Tibial nerve (tissue), 4 donors: Measurements from ENCODE around the gene PRRG4.

Experiments used
- EP300 ChIP-seq, 2 donors: sonication (generic); formaldehyde crosslinking; IDR thresholded peaks; one replicate each; pipeline ENCODE4 v1.6.1; 2017; ENCODE audit warnings: antibody characterized with exemption in 2 of 2, mild to moderate bottlenecking in 1 of 2
- POLR2A ChIP-seq, 2 donors: fragments of 450-650 bp; IDR thresholded peaks; one replicate each; pipeline ENCODE4 v1.6.1; 2017; ENCODE audit warnings: antibody characterized with exemption in 2 of 2, mild to moderate bottlenecking in 2 of 2, moderate library complexity in 2 of 2
- TF ChIP-seq, protein P1 (sequence below), 5 experiments: fragments of 200-600 bp in 3 of 5; fragments of 450-650 bp in 2 of 5; sonication (generic) in 3 of 5; IDR thresholded peaks; one replicate each; pipeline ENCODE4 v1.5.1; 2016 to 2019; ENCODE audit warnings: antibody characterized with exemption in 5 of 5, mild to moderate bottlenecking in 3 of 5, moderate library complexity in 2 of 5

DNA sequence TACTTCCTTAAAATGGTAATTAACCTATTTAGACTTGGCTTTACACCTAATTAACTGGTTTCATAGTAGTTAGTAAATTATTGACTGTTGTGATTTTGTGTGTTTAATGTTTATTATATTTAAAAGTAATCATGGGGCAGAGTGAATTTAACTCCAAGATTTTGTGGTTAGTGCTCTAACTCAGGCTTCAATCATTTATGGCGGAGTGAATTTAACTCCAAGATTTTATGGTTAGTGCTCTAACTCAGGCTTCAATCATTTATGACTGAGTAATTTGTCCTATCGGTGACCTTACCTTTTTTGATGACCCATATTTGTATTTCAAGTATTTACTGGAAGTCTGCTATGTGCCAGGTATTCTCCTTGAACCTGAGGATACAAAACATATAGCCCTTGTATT lies 7.2 kb downstream of the PRRG4 start:
- TF ChIP-seq POLR2A (IDR thresholded peaks at IDR 0.05) (no peak), EP300 (IDR thresholded peaks at IDR 0.05) (no peak)
- TF ChIP-seq, protein P1, sequence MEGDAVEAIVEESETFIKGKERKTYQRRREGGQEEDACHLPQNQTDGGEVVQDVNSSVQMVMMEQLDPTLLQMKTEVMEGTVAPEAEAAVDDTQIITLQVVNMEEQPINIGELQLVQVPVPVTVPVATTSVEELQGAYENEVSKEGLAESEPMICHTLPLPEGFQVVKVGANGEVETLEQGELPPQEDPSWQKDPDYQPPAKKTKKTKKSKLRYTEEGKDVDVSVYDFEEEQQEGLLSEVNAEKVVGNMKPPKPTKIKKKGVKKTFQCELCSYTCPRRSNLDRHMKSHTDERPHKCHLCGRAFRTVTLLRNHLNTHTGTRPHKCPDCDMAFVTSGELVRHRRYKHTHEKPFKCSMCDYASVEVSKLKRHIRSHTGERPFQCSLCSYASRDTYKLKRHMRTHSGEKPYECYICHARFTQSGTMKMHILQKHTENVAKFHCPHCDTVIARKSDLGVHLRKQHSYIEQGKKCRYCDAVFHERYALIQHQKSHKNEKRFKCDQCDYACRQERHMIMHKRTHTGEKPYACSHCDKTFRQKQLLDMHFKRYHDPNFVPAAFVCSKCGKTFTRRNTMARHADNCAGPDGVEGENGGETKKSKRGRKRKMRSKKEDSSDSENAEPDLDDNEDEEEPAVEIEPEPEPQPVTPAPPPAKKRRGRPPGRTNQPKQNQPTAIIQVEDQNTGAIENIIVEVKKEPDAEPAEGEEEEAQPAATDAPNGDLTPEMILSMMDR (IDR thresholded peaks at IDR 0.05), result no peak
